ENCODE results near the gene SLC25A27.

SLC25A27 gene

GRCh38 chr6:46720401-46720800, 67.6 kb downstream of the SLC25A27 start:
- DNase-seq, result no peak

Measured in NCI-H1105 treated with DMSO at 0.1 percent for 48 hours (cell line).